GM23248 (cell line): Measurements from ENCODE around the gene HEXIM2. TPM values are rescaled to one million over a fixed set of nuclear protein-coding genes. Genes with fewer than 3 reads are reported as not detected.

Source experiments
- DNase-seq: peaks from one replicate; pipeline ENCODE4 v3.0.0-alpha.2; 2015
- H2AFZ ChIP-seq: fragments of 200-600 bp; sonication (generic); 2 replicates; pipeline ENCODE4 v1.6.1; 2016; ENCODE audit warnings: antibody characterized with exemption
- H3F3A ChIP-seq: fragments of 200-600 bp; sonication (generic); 2 replicates; pipeline ENCODE4 v1.6.1; 2016; ENCODE audit warnings: mild to moderate bottlenecking, antibody characterized with exemption, mixed run types; ENCODE audit not compliant: insufficient read depth
- H3K27ac ChIP-seq: fragments of 200-600 bp; sonication (generic); 2 replicates; pipeline ENCODE4 v1.5.1; 2016; ENCODE audit warnings: mild to moderate bottlenecking
- H3K27me3 ChIP-seq: fragments of 200-600 bp; sonication (generic); replicated peaks from 2 replicates; pipeline ENCODE4 v1.6.1; 2016; ENCODE audit warnings: mild to moderate bottlenecking; ENCODE audit not compliant: insufficient read depth
- H3K36me3 ChIP-seq: fragments of 200-600 bp; sonication (generic); 2 replicates; pipeline ENCODE4 v1.6.1; 2016; ENCODE audit warnings: low read depth, mild to moderate bottlenecking
- H3K4me1 ChIP-seq: fragments of 200-600 bp; sonication (generic); 2 replicates; pipeline ENCODE4 v1.6.1; 2016; ENCODE audit warnings: mild to moderate bottlenecking; ENCODE audit not compliant: insufficient read depth
- H3K4me2 ChIP-seq: fragments of 200-600 bp; sonication (generic); one replicate; pipeline ENCODE4 v1.6.1; 2016; ENCODE audit warnings: mild to moderate bottlenecking; ENCODE audit not compliant: unreplicated experiment
- H3K4me3 ChIP-seq: fragments of 200-600 bp; sonication (generic); 2 replicates; pipeline ENCODE4 v1.5.1; 2016; ENCODE audit warnings: mild to moderate bottlenecking
- H3K79me2 ChIP-seq: fragments of 200-600 bp; sonication (generic); 2 replicates; pipeline ENCODE4 v1.6.1; 2016; ENCODE audit warnings: mild to moderate bottlenecking; ENCODE audit not compliant: insufficient read depth
- H3K9ac ChIP-seq: fragments of 200-600 bp; sonication (generic); 2 replicates; pipeline ENCODE4 v1.6.1; 2016; ENCODE audit warnings: mild to moderate bottlenecking
- H3K9me2 ChIP-seq: fragments of 200-600 bp; sonication (generic); 2 replicates; pipeline ENCODE4 v1.6.1; 2016; ENCODE audit warnings: mixed run types, mild to moderate bottlenecking, moderate library complexity; ENCODE audit not compliant: insufficient read depth
- H3K9me3 ChIP-seq: fragments of 200-600 bp; sonication (generic); one replicate; pipeline ENCODE4 v1.6.1; 2017; ENCODE audit warnings: low read depth
- H4K20me1 ChIP-seq: fragments of 200-600 bp; sonication (generic); 2 replicates; pipeline ENCODE4 v1.6.0; 2016; ENCODE audit not compliant: insufficient read depth
- EZH2 ChIP-seq: fragments of 200-600 bp; sonication (generic); IDR thresholded peaks from 2 replicates; pipeline ENCODE4 v1.6.1; 2018; ENCODE audit warnings: antibody characterized with exemption, mild to moderate bottlenecking; ENCODE audit not compliant: insufficient read depth, poor library complexity, severe bottlenecking
- EZH2phosphoT487 ChIP-seq: fragments of 200-600 bp; sonication (generic); IDR thresholded peaks from 2 replicates; pipeline ENCODE4 v1.6.1; 2018; ENCODE audit warnings: antibody characterized with exemption, moderate library complexity, mild to moderate bottlenecking, low read depth; ENCODE audit not compliant: insufficient read depth
- WGBS, 2 experiments: methylation state at CpG; one replicate each; pipeline ENCODE4 v1.1.6; 2015 to 2017; ENCODE audit warnings: low lambda C conversion rate in 2 of 2, low coverage in 1 of 2; ENCODE audit errors: missing lambda C conversion rate in 2 of 2; 5-methylcytosine and 5-hydroxymethylcytosine counted together
- in situ Hi-C: fragments of 300-500 bp; cut with MboI; formaldehyde crosslinking; loops from 2 replicates; pipeline ENCODE4 v1.15.0; 2020
- polyA plus RNA-seq: library from polyadenylated mRNA; unstranded; fragments of >200 nt; fragmentation: Nextera tagmentation; extraction: Ambion mirVana; gene quantifications from 2 replicates; pipeline ENCODE4 v1.2.1, GENCODE V29; 2016
- total RNA-seq: library from RNA; depleted of rRNA; stranded (reverse); fragments of >200 nt; shearing (Covaris generic); gene quantifications from 2 replicates; pipeline ENCODE4 v1.2.3, GENCODE V29; 2014

Gene HEXIM2
- total and polyA plus RNA-seq, 2 experiments from 2014 or later, result 4.8 to 8.6 TPM

GRCh38 chr17:45156242-45156641 lies 5.4 kb upstream of the HEXIM2 start:
- peaks cover 100% of the 10 kb centered on the region for H3K79me2 ChIP-seq
- H3K4me1 ChIP-seq, result peaks cover 32% of the 10 kb centered on the region
- TF ChIP-seq EZH2phosphoT487 (no peak), EZH2 (no peak)
- in situ Hi-C loops, result no loop called here
- H3K9ac ChIP-seq, result no peak overlapping the region
- H3F3A ChIP-seq, result peaks cover 43% of the 10 kb centered on the region
- no peaks in the 10 kb centered on the region for H3K36me3 ChIP-seq
- no peaks in the 10 kb centered on the region for H3K9me2 ChIP-seq
- H3K27ac ChIP-seq, result no peak overlapping the region
- no peak overlapping the region for H3K4me3 ChIP-seq
- no peaks in the 10 kb centered on the region for H4K20me1 ChIP-seq
- no peak for DNase-seq
- no peak overlapping the region for H3K4me2 ChIP-seq
- 97 to 98% methylated on average over 3 of the region's 3 CpGs for WGBS, 2 experiments
- H3K27me3 ChIP-seq, result no peaks in the 10 kb centered on the region
- H3K9me3 ChIP-seq, result no peaks in the 10 kb centered on the region
- no peak overlapping the region for H2AFZ ChIP-seq

GRCh38 chr17:45160447-45161287 lies 1.0 kb upstream of the HEXIM2 start:
- in situ Hi-C loops, result no loop called here
- Histone ChIP-seq H3K4me1 (peaks cover 29% of the 10 kb centered on the region), H3K9me3 (no peaks in the 10 kb centered on the region), H3K27ac (peak overlapping the region; percentile 95), H3K27me3 (no peaks in the 10 kb centered on the region), H3K4me2 (peak overlapping the region; percentile 97), H3K4me3 (peak overlapping the region; percentile 91), H3F3A (peaks cover 30% of the 10 kb centered on the region; the same call in 1 of the 2 replicates), H3K9ac (peak overlapping the region; percentile 99), H3K9me2 (no peaks in the 10 kb centered on the region), H3K79me2 (peaks cover 57% of the 10 kb centered on the region), H4K20me1 (no peaks in the 10 kb centered on the region), H2AFZ (no peak overlapping the region), H3K36me3 (no peaks in the 10 kb centered on the region)
- DNase-seq, result peak; percentile 82
- TF ChIP-seq EZH2phosphoT487 (no peak), EZH2 (no peak)
- 1% methylated on average over 44 to 48 of the region's 48 CpGs for WGBS, 2 experiments

- in situ Hi-C loops, result no loop called here
- no peaks in the 10 kb centered on the region for H3K36me3 ChIP-seq
- H4K20me1 ChIP-seq, result no peaks in the 10 kb centered on the region
- peak overlapping the region; percentile 76 for H2AFZ ChIP-seq
- peaks cover 30% of the 10 kb centered on the region; the same call in 1 of the 2 replicates for H3F3A ChIP-seq
- H3K27ac ChIP-seq, result 0 out of 2 replicates have a peak overlapping the region, but pooled peaks have one; percentile 5
- H3K4me3 ChIP-seq, result peak overlapping the region; percentile 60
- peaks cover 42% of the 10 kb centered on the region for H3K79me2 ChIP-seq
- H3K9me3 ChIP-seq, result no peaks in the 10 kb centered on the region
- H3K4me2 ChIP-seq, result peak overlapping the region; percentile 63
- 41 to 42% methylated on average over 9 of the region's 9 CpGs for WGBS, 2 experiments
- H3K9me2 ChIP-seq, result no peaks in the 10 kb centered on the region
- TF ChIP-seq EZH2 (no peak), EZH2phosphoT487 (no peak)
- DNase-seq, result peak; percentile 13
- H3K4me1 ChIP-seq, result peaks cover 29% of the 10 kb centered on the region
- H3K9ac ChIP-seq, result peak overlapping the region; percentile 44
- H3K27me3 ChIP-seq, result no peaks in the 10 kb centered on the region
These were observed 481 bp downstream of the HEXIM2 start for GRCh38 chr17:45162025-45162687.

- H3K9me2 ChIP-seq, result no peaks in the 10 kb centered on the region
- H3K9ac ChIP-seq, result no peak overlapping the region
- H3F3A ChIP-seq, result peaks cover 5% of the 10 kb centered on the region
- H3K79me2 ChIP-seq, result peaks cover 15% of the 10 kb centered on the region
- TF ChIP-seq EZH2 (no peak), EZH2phosphoT487 (no peak)
- H2AFZ ChIP-seq, result no peak overlapping the region
- peaks cover 8% of the 10 kb centered on the region for H3K4me1 ChIP-seq
- H3K27me3 ChIP-seq, result no peaks in the 10 kb centered on the region
- no peak overlapping the region for H3K4me2 ChIP-seq
- H3K9me3 ChIP-seq, result no peaks in the 10 kb centered on the region
- no peak overlapping the region for H3K4me3 ChIP-seq
- in situ Hi-C loops, result no loop called here
- H3K27ac ChIP-seq, result no peak overlapping the region
- H3K36me3 ChIP-seq, result no peaks in the 10 kb centered on the region
- WGBS, 2 experiments, result 81 to 90% methylated on average over 7 of the region's 7 CpGs
- DNase-seq, result no peak
- no peaks in the 10 kb centered on the region for H4K20me1 ChIP-seq
These were observed 3.1 kb downstream of the HEXIM2 start for GRCh38 chr17:45164734-45165269.
